ENCODE measurements around the gene IMP4. TPM values are rescaled to one million over a fixed set of nuclear protein-coding genes. Genes with fewer than 3 reads are reported as not detected.

Gene IMP4
- total and polyA plus RNA-seq, 2 of the 13 experiments (the other 11 are each of a cell fraction or from before 2014, with no cell fraction given) = 142 to 158 TPM

DNA sequence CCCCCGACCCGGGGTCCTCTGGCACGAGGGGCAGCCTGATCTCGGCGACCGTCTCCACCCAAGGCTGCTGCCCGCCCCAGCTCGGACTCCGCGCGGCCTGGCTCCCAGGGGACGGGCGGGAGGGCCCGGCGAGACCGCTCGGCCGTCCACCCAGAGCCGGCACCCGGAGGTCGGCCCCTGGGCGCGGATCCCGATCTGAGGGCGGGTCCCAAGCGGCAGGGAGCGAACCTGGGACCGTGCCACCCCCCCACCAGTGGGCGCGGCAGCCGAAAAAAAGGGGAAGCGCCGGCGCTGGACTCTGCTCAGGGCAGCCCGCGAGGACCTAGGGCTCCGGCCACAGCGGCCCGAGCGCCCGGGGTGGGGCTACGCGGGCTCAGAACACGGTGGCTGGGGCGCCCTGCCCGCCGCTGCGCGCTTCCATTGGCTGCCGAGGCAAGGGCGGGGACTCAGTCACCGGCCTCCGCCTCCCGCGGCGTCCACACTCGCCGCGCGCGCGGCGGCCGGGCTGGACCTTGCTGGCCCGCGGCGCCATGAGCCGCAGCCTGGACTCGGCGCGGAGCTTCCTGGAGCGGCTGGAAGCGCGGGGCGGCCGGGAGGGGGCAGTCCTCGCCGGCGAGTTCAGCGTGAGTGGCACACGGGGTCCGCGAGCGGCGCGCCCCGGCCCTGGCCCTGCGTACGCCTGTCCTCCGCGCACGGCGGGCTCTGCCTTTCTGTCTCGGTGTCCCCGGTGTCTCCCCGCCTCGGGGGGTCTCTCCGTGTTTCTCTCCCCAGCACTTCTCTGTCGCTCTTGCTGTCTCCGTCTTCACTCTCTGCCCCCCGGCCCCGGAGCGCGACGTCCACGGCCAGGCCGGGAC, 13.1 kb downstream of the IMP4 start, which contains the start of gene PTPN18 (continued):
- TF ChIP-seq ZNF10 (CRISPR knock-in tag; IDR thresholded peaks at IDR 0.05; ENCODE audit: borderline replicate concordance, low read depth) = no peak
- no peak for TF ChIP-seq EHMT2 (IDR thresholded peaks at IDR 0.05; ENCODE audit: borderline replicate concordance, low read depth, low read length)
- TF ChIP-seq ZNF232 (CRISPR knock-in tag; IDR thresholded peaks at IDR 0.05; ENCODE audit: borderline replicate concordance) = peak; percentile 65; the same call in 1 of the 2 replicates
- no peak for TF ChIP-seq TCF7L2 (IDR thresholded peaks at IDR 0.05; ENCODE audit: low read depth, low read length)
- TF ChIP-seq, protein P1, sequence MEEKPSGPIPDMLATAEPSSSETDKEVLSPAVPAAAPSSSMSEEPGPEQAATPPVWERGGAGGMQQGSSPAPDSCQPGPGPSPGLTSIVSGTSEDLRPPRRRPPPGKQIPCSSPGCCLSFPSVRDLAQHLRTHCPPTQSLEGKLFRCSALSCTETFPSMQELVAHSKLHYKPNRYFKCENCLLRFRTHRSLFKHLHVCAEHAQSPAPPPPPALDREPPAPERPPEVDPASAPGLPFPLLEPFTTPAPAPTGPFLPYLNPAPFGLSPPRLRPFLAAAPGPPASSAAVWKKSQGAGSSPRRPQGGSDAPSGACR (CRISPR knock-in tag; IDR thresholded peaks at IDR 0.05) = 0 out of 2 replicates have a peak, but pooled peaks have one; percentile 9
- TF ChIP-seq KAT7 (CRISPR knock-in tag; IDR thresholded peaks at IDR 0.05; ENCODE audit: borderline replicate concordance) = peak; percentile 90
- peak; percentile 99; the same call in 1 of the 2 replicates for TF ChIP-seq ZSCAN20 (CRISPR knock-in tag; IDR thresholded peaks at IDR 0.05; ENCODE audit: borderline replicate concordance)
- TF ChIP-seq, protein P2, sequence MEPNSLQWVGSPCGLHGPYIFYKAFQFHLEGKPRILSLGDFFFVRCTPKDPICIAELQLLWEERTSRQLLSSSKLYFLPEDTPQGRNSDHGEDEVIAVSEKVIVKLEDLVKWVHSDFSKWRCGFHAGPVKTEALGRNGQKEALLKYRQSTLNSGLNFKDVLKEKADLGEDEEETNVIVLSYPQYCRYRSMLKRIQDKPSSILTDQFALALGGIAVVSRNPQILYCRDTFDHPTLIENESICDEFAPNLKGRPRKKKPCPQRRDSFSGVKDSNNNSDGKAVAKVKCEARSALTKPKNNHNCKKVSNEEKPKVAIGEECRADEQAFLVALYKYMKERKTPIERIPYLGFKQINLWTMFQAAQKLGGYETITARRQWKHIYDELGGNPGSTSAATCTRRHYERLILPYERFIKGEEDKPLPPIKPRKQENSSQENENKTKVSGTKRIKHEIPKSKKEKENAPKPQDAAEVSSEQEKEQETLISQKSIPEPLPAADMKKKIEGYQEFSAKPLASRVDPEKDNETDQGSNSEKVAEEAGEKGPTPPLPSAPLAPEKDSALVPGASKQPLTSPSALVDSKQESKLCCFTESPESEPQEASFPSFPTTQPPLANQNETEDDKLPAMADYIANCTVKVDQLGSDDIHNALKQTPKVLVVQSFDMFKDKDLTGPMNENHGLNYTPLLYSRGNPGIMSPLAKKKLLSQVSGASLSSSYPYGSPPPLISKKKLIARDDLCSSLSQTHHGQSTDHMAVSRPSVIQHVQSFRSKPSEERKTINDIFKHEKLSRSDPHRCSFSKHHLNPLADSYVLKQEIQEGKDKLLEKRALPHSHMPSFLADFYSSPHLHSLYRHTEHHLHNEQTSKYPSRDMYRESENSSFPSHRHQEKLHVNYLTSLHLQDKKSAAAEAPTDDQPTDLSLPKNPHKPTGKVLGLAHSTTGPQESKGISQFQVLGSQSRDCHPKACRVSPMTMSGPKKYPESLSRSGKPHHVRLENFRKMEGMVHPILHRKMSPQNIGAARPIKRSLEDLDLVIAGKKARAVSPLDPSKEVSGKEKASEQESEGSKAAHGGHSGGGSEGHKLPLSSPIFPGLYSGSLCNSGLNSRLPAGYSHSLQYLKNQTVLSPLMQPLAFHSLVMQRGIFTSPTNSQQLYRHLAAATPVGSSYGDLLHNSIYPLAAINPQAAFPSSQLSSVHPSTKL (CRISPR knock-in tag; IDR thresholded peaks at IDR 0.05) = peak; percentile 27; the same call in 1 of the 2 replicates
- no peak for TF ChIP-seq SRSF4 (IDR thresholded peaks at IDR 0.05; ENCODE audit: low read depth, low read length, poor library complexity, severe bottlenecking)
- TF ChIP-seq, protein P3, sequence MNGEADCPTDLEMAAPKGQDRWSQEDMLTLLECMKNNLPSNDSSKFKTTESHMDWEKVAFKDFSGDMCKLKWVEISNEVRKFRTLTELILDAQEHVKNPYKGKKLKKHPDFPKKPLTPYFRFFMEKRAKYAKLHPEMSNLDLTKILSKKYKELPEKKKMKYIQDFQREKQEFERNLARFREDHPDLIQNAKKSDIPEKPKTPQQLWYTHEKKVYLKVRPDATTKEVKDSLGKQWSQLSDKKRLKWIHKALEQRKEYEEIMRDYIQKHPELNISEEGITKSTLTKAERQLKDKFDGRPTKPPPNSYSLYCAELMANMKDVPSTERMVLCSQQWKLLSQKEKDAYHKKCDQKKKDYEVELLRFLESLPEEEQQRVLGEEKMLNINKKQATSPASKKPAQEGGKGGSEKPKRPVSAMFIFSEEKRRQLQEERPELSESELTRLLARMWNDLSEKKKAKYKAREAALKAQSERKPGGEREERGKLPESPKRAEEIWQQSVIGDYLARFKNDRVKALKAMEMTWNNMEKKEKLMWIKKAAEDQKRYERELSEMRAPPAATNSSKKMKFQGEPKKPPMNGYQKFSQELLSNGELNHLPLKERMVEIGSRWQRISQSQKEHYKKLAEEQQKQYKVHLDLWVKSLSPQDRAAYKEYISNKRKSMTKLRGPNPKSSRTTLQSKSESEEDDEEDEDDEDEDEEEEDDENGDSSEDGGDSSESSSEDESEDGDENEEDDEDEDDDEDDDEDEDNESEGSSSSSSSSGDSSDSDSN (CRISPR knock-in tag; IDR thresholded peaks at IDR 0.05) = peak; percentile 95
- no peak for TF ChIP-seq NR2F1 (CRISPR knock-in tag; IDR thresholded peaks at IDR 0.05)
- TF ChIP-seq ZNF143 (CRISPR knock-in tag; IDR thresholded peaks at IDR 0.05) = no peak
- no peak for TF ChIP-seq RFX1 (IDR thresholded peaks at IDR 0.05)
- TF ChIP-seq ZIK1 (CRISPR knock-in tag; IDR thresholded peaks at IDR 0.05; ENCODE audit: borderline replicate concordance, low read depth) = peak; percentile 29; the same call in 1 of the 2 replicates
- TF ChIP-seq DPF2 (CRISPR knock-in tag; IDR thresholded peaks at IDR 0.05; ENCODE audit: borderline replicate concordance, low read depth) = no peak
- peak; percentile 79 for TF ChIP-seq ZNF777 (CRISPR knock-in tag; IDR thresholded peaks at IDR 0.05)
- TF ChIP-seq, protein P4, sequence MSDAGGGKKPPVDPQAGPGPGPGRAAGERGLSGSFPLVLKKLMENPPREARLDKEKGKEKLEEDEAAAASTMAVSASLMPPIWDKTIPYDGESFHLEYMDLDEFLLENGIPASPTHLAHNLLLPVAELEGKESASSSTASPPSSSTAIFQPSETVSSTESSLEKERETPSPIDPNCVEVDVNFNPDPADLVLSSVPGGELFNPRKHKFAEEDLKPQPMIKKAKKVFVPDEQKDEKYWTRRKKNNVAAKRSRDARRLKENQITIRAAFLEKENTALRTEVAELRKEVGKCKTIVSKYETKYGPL (CRISPR knock-in tag; IDR thresholded peaks at IDR 0.05) = 0 out of 2 replicates have a peak, but pooled peaks have one; percentile 65
- TF ChIP-seq HMG20B (CRISPR knock-in tag; conservative IDR thresholded peaks at IDR 0.05) = 0 out of 2 replicates have a peak, but pooled peaks have one; percentile 31
- TF ChIP-seq CREM (IDR thresholded peaks at IDR 0.05) = no peak
- TF ChIP-seq CREM (CRISPR knock-in tag; IDR thresholded peaks at IDR 0.05) = no peak
- peak; percentile 46 for TF ChIP-seq TEAD3 (CRISPR knock-in tag; optimal IDR thresholded peaks at IDR 0.05; ENCODE audit: borderline replicate concordance)
- TF ChIP-seq CEBPB (IDR thresholded peaks at IDR 0.05; ENCODE audit: borderline replicate concordance, low read depth, low read length) = no peak
